Calu3 (cell line): ENCODE results near the gene DNAI1. TPM values are rescaled to one million over a fixed set of nuclear protein-coding genes. Genes with fewer than 3 reads are reported as not detected.

Experiments used
- BruUV-seq: library from RNA; stranded (reverse); fragments of 400-500 nt; replicated peaks from 2 replicates; lab custom pipeline; 2021; lab: Mats Ljungman, UMichigan
- CTCF ChIA-PET: fragments of 300-600 bp; sonication (Branson Sonifier 250); formaldehyde crosslinking; loops from one replicate; lab custom pipeline; 2022; ENCODE audit warnings: antibody characterized with exemption; lab: Charles Lee
- DNase-seq: peaks from one replicate; pipeline ENCODE4 v3.0.0; 2022
- H3K27ac Mint-ChIP-seq: one replicate; pipeline ENCODE4 v1.8.0; 2022; ENCODE audit warnings: mixed read lengths; ENCODE audit not compliant: unreplicated experiment
- H3K27me3 Mint-ChIP-seq: one replicate; pipeline ENCODE4 v1.8.0; 2022; ENCODE audit warnings: mixed read lengths; ENCODE audit not compliant: unreplicated experiment
- H3K36me3 Mint-ChIP-seq: one replicate; pipeline ENCODE4 v1.8.0; 2022; ENCODE audit warnings: mild to moderate bottlenecking, moderate library complexity, mixed read lengths; ENCODE audit not compliant: insufficient read depth, unreplicated experiment
- H3K4me1 Mint-ChIP-seq: one replicate; pipeline ENCODE4 v1.8.0; 2022; ENCODE audit warnings: mild to moderate bottlenecking, low read depth, mixed read lengths; ENCODE audit not compliant: unreplicated experiment
- H3K4me3 Mint-ChIP-seq: one replicate; pipeline ENCODE4 v1.8.0; 2022; ENCODE audit warnings: mild to moderate bottlenecking, low read depth, moderate library complexity, mixed read lengths; ENCODE audit not compliant: unreplicated experiment
- H3K9me3 Mint-ChIP-seq: one replicate; pipeline ENCODE4 v1.8.0; 2022; ENCODE audit warnings: low read depth, mixed read lengths; ENCODE audit not compliant: unreplicated experiment
- CTCF ChIP-seq: fragments of 200-600 bp; IDR thresholded peaks from one replicate; pipeline ENCODE4 v1.8.0; 2022; ENCODE audit warnings: antibody characterized with exemption; ENCODE audit not compliant: unreplicated experiment
- intact Hi-C: fragments of 100-400 bp; cut with micrococcal nuclease; formaldehyde crosslinking; loops from one replicate; pipeline ENCODE4 v1.10.0; 2022; ENCODE audit not compliant: unreplicated experiment
- total RNA-seq: library from RNA; stranded (reverse); gene quantifications from 2 replicates; pipeline ENCODE4 v1.2.3, GENCODE V29; 2022

The DNAI1 gene
- total RNA-seq, 1 experiment from 2014 or later, result not detected

GRCh38 chr9:34490760-34491159 is 32.2 kb downstream of the DNAI1 start:
- Mint-ChIP-seq H3K27me3 (peaks cover 83% of the 10 kb centered on the region), H3K4me1 (no peaks in the 10 kb centered on the region), H3K36me3 (no peaks in the 10 kb centered on the region), H3K27ac (no peak overlapping the region), H3K9me3 (no peaks in the 10 kb centered on the region), H3K4me3 (no peak overlapping the region)
- no peak for TF ChIP-seq CTCF
- CTCF ChIA-PET, result interaction anchor here (0.5 kb wide), 2 partner anchors 23 to 417 kb away, joined by 3 to 6 read pairs; no protein-coding TSS in a partner anchor
- intact Hi-C loops, result no loop called here
- BruUV-seq, result no TSS peak
- DNase-seq, result no peak

- no TSS peak for BruUV-seq
- no peak for TF ChIP-seq CTCF
- DNase-seq, result no peak
- Mint-ChIP-seq H3K36me3 (no peaks in the 10 kb centered on the region), H3K9me3 (no peaks in the 10 kb centered on the region), H3K4me1 (no peaks in the 10 kb centered on the region), H3K4me3 (no peak overlapping the region), H3K27me3 (peaks cover 91% of the 10 kb centered on the region), H3K27ac (no peak overlapping the region)
- intact Hi-C loops, result no loop called here
- CTCF ChIA-PET, result no interaction called here
Measured at GRCh38 chr9:34491596-34491995, 33.0 kb downstream of the DNAI1 start.

GRCh38 chr9:34492051-34492450 is 33.4 kb downstream of the DNAI1 start:
- CTCF ChIA-PET, result no interaction called here
- BruUV-seq, result no TSS peak
- no peak for DNase-seq
- TF ChIP-seq CTCF, result no peak
- Mint-ChIP-seq H3K4me1 (no peaks in the 10 kb centered on the region), H3K27ac (no peak overlapping the region), H3K9me3 (no peaks in the 10 kb centered on the region), H3K36me3 (no peaks in the 10 kb centered on the region), H3K27me3 (peaks cover 96% of the 10 kb centered on the region), H3K4me3 (no peak overlapping the region)
- intact Hi-C loops, result no loop called here

- TF ChIP-seq CTCF, result no peak
- H3K36me3 Mint-ChIP-seq, result no peaks in the 10 kb centered on the region
- H3K27me3 Mint-ChIP-seq, result peaks cover 100% of the 10 kb centered on the region
- DNase-seq, result peak; percentile 23
- BruUV-seq, result no TSS peak
- CTCF ChIA-PET, result no interaction called here
- intact Hi-C loops, result no loop called here
- no peaks in the 10 kb centered on the region for H3K4me1 Mint-ChIP-seq
- H3K4me3 Mint-ChIP-seq, result no peak overlapping the region
- no peak overlapping the region for H3K27ac Mint-ChIP-seq
- no peaks in the 10 kb centered on the region for H3K9me3 Mint-ChIP-seq
Measured at GRCh38 chr9:34493972-34494535, 35.4 kb downstream of the DNAI1 start.
